Cardiac ventricle fibroblast (primary cell): Measurements from ENCODE around the gene CATSPER4. TPM values are rescaled to one million over a fixed set of nuclear protein-coding genes. Genes with fewer than 3 reads are reported as not detected.

ENCODE experiments used
- total RNA-seq: library from RNA; depleted of rRNA; stranded (reverse); fragments of >200 nt; gene quantifications from 2 replicates; pipeline ENCODE4 v1.2.3, GENCODE V29; 2015

CATSPER4 gene
- total RNA-seq, result not detected in 2 replicates

DNA sequence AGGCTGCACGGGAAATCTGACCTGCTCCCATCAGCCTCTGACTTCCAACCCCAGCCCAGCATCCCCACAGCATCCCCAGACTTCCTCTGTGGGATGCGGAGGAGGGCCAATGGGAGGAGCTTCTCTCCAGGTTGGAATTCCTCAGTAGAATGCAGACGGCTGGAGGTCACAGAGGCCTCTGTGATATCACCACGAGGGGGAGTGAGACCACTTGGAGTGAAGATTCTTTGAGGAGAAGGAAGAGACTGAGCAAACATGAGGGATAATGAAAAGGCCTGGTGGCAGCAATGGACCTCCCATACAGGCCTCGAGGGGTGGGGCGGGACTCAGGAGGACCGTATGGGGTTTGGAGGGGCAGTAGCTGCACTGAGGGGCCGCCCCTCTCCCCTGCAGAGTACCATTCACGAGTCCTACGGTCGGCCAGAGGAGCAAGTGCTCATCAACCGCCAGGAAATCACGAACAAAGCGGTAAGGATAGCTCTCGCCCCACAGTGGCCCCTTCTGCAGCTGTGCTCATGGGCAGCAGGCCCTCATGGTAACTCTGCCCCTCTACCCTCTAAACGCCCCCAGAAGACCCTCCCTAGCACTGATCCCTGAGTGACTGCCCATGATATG is at the start of gene CATSPER4:
CATSPER4 (plus strand) TSS at position 230 of the 615 bp plus-strand sequence; CDS start at position 256, 26 bp downstream.

GRCh38 chr1:26158908-26159742 is 31.3 kb upstream of the CATSPER4 start, which contains the start of gene FAM110D:
Gene FAM110D, plus strand, starts transcription at chr1:26159079. Its CDS starts 2,213 bp downstream, at chr1:26161292.

GRCh38 chr1:26168410-26169197 is 21.8 kb upstream of the CATSPER4 start, which contains the start of gene C1orf232:
Gene C1orf232, minus strand, starts transcription at chr1:26168963. Its CDS starts 464 bp downstream, at chr1:26168499.

DNA sequence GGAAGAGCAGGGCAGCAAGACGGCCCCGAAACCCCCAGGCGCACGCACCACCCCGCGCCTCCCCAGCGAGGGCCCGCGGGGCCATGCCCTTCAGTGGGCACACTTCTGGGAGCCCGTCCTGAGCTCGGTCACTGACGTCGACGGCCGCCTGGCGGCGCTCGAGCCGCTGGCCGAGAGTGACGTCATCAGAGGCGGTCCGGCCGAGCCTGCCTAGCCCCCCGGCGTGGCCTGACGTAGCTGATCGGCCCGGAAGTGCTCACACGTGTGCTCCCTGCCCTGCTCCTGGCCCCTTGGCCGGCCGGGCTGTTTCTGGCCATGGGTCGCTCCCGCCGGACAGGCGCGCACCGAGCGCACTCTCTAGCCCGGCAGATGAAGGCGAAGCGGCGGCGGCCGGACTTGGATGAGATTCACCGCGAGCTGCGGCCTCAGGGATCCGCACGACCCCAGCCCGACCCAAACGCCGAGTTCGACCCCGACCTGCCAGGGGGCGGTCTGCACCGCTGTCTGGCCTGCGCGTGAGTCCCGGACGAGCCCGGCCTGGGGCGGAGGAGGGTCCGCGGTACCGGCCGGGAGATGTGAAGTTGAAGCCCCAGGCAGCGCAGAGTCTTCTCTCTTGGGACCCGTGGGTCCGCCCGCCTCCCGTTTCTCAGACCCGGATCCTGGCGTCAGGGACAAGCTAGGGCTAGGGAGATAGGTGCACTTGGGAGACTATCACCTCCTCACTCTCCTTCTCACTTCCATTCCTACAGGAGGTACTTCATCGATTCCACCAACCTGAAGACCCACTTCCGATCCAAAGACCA is 20.5 kb upstream of the CATSPER4 start, which contains the start of gene ZNF593:
ZNF593 (plus strand) TSS at position 240 of the 803 bp plus-strand sequence; CDS start at position 316, 76 bp downstream.

GRCh38 chr1:26171084-26172072 is 19.0 kb upstream of the CATSPER4 start, which contains the start of gene ZNF593OS:
Gene ZNF593OS, minus strand, starts transcription at chr1:26171832. Its CDS starts 171 bp downstream, at chr1:26171661.

GRCh38 chr1:26177182-26177684 is 13.2 kb upstream of the CATSPER4 start, which contains the start of gene CNKSR1:
Gene CNKSR1, plus strand, starts transcription at chr1:26177491. Its CDS starts 57 bp downstream, at chr1:26177548.

DNA sequence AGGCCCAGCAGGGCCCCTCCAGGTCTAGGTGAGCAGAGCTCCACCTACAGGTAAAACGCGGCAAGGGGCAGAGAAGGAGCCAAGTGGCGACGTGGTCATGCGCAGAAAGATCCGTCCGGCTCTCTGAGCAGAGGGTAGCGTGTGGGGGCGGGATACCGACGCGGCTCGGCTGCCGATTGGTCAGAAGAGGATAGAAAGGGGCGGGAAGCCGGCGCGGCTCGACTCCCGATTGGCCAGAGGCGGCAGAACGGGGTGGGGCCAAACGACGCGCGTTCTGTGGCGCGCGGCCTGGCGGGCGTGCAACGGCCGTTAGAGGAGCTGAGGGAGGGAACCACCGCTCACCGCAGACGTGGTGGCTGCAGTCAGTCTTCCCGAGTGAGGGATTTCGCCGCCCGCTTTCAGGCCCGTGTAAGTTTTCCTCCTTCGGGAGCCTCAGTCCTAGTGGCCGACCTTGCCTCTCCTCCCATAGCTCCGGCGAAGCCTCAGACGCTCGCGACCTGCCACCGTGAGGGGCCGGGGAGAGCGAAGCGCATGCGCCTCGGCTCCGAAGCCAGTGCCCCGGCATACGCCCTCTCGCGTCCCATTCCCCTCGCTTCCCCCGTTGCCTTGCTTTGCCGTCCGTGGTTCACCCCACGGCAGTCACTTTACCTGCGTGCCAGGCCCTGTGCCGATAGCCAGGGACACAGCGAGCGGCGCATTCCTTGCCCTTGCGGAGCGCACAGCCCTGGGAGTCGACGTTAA is 43.7 kb downstream of the CATSPER4 start, which contains the start of gene CEP85:
CEP85 (plus strand) TSS at position 298 of the 741 bp plus-strand sequence. CDS start 5,584 bp downstream, outside the sequence.

Other genes with a start within 250 kb of the CATSPER4 start
- 4.7 and 6.0 TPM in 2 replicates for gene PAFAH2, start 192.5 kb upstream of the CATSPER4 start, total RNA-seq
- gene EXTL1, start 168.8 kb upstream of the CATSPER4 start, total RNA-seq, result 0.37 and 0.49 TPM in 2 replicates
- not detected in 2 replicates for gene SLC30A2, start 144.5 kb upstream of the CATSPER4 start, total RNA-seq
- gene TRIM63, start 123.0 kb upstream of the CATSPER4 start, total RNA-seq, result not detected in 2 replicates
- gene PDIK1L, start 78.8 kb upstream of the CATSPER4 start, total RNA-seq, result 2.7 and 3.0 TPM in 2 replicates
- gene FAM110D, start 31.5 kb upstream of the CATSPER4 start, total RNA-seq, result not detected in 2 replicates
- gene C1orf232, start 21.6 kb upstream of the CATSPER4 start, total RNA-seq, result not detected in 2 replicates
- 33.3 and 36.2 TPM in 2 replicates for gene ZNF593, start 20.7 kb upstream of the CATSPER4 start, total RNA-seq
- not detected in 2 replicates for gene ZNF593OS, start 18.8 kb upstream of the CATSPER4 start, total RNA-seq
- 0.81 TPM in 1 of 2 replicates, not detected in the other for gene CNKSR1, start 13.1 kb upstream of the CATSPER4 start, total RNA-seq
- gene CEP85, start 43.6 kb downstream of the CATSPER4 start, total RNA-seq, result 3.4 and 6.7 TPM in 2 replicates
- gene SH3BGRL3, start 89.5 kb downstream of the CATSPER4 start, total RNA-seq, result 225 and 247 TPM in 2 replicates
- 1.2 and 4.8 TPM in 2 replicates for gene UBXN11, start 116.0 kb downstream of the CATSPER4 start, total RNA-seq
- not detected in 2 replicates for gene CD52, start 127.4 kb downstream of the CATSPER4 start, total RNA-seq
- not detected in 2 replicates for gene CRYBG2, start 163.5 kb downstream of the CATSPER4 start, total RNA-seq
- not detected in 2 replicates for gene ZNF683, start 182.1 kb downstream of the CATSPER4 start, total RNA-seq
- gene LIN28A, start 220.2 kb downstream of the CATSPER4 start, total RNA-seq, result not detected in 2 replicates
- 39.6 and 41.2 TPM in 2 replicates for gene DHDDS, start 241.7 kb downstream of the CATSPER4 start, total RNA-seq